Effector CD8-positive, alpha-beta T cell (primary cell): ENCODE results near the gene KCNMB1.

Experiments used
- DNase-seq: peaks from one replicate; lab custom pipeline; 2025; lab: John Stamatoyannopoulos, UW
- total RNA-seq, 4 experiments: gene quantifications; one replicate each; lab custom pipeline; 2026; lab: John Stamatoyannopoulos, UW

Gene KCNMB1, protein sequence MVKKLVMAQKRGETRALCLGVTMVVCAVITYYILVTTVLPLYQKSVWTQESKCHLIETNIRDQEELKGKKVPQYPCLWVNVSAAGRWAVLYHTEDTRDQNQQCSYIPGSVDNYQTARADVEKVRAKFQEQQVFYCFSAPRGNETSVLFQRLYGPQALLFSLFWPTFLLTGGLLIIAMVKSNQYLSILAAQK
- total RNA-seq = 0 to 0.35 (median 0) reads per million in 4 experiments

DNA sequence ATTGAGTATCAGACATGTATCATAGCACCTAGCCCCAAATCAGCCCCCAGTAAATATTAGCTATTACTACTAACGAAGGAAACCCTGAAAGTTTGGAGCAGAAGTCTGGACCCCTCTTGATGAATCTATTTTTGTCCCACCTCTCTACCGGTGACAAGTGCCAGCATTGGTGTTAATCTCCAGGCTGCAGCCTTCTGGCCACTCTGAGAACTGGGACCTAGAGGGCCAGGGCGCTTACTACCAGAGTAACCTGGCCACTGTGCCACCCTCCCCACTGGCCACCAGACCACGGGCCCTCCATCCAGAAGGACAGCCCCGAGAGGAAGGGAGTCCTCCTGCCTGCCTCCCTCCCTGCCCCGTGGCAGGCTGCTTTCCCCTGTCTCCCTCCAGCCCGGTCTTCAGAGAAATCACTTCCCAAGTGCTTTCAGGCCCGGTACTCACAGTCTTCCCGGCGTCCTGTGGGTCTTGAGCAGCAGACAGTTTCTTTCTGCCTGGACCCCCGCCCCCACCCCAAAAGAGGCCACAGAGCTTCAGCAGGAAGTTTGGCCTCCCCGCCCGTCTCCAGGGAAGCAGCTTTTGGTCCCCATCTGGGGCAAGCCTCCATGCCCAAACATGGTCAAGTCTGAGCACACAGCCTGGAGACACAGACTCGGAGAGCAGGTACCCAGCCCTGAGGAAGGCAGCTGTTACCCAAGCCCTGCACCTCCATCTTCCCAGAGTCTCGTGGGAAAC, at the start of gene KCNMB1:
Gene KCNMB1 (minus strand): TSS at position 550 of the 732 bp plus-strand sequence. CDS start 3,920 bp downstream, outside the sequence.
- DNase-seq = no peak

DNA sequence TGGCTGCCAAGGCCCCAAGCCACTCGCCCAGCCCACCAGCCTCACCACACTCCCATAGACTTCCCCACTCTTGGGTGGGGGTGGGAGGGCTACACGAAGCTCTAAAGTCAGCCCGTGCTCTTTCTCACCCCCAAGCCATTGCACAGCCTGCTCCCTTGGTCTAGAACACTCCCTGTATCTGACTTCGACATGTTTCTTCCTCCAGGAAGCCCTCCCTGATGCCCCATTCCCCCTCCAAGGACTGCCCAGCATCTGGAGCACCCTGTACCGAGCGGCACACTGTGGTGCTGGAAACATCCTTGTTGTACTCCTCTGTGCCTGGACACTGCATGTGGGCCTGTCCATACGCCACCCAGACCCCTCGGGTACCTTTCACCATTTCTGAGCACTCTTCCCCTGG, 49.4 kb upstream of the KCNMB1 start:
- DNase-seq = no peak

DNA sequence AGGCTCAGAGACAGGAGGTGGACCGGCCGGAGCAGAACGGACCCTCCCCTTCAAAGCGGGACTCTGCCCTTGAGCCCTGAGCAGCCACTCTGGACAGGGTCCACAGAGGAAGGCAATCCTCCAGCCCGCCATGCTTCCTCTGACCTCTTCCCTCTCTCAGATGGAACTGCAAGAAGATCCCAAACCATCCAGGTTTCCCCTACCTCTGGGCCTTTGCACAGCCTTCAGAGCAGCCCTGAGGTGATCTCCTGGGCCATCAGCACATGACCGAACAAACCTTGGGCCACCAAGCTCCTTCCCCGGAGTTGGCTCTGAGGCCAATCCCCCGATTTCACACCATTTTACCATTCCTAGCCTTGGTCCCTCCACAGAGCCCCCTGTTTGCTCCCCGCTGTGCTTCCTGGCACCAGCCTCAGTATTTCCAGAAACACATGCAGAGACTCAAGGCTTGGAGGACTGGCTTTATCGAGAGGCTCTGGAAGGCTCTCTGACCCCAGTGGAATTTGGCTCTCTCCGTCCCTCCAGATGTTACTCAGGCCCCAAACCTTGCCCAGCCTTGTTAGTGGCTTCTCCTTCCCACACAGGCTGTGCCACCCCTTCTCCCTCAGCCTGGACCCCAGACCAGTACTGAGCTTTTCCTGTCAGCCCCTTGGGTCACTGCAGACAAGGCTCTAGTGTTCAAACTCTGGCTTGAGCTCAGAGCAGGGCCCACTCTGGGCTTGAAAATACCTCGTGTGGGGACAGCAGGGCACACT, 48.6 kb upstream of the KCNMB1 start:
- DNase-seq = no peak

DNA sequence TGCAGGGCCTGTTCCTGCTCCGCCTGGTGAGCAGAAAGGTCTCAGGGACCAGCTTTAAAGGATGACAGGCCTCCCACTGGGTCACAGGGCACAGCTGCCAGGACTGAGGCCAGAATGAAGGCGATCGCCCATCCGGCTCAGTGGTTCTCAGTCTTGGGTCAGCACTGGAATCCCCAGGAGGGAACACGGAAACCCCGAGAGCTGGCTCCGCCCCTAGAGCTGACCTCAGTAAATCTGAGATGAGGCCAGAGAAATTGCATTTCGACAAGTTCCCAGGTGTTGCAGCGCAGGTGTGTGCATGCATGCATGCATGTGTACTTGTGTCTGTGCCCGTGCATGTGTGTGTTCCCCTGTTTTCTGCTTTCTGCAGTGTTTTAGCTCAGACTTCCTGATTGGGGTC, 47.2 kb upstream of the KCNMB1 start:
- DNase-seq = no peak

DNA sequence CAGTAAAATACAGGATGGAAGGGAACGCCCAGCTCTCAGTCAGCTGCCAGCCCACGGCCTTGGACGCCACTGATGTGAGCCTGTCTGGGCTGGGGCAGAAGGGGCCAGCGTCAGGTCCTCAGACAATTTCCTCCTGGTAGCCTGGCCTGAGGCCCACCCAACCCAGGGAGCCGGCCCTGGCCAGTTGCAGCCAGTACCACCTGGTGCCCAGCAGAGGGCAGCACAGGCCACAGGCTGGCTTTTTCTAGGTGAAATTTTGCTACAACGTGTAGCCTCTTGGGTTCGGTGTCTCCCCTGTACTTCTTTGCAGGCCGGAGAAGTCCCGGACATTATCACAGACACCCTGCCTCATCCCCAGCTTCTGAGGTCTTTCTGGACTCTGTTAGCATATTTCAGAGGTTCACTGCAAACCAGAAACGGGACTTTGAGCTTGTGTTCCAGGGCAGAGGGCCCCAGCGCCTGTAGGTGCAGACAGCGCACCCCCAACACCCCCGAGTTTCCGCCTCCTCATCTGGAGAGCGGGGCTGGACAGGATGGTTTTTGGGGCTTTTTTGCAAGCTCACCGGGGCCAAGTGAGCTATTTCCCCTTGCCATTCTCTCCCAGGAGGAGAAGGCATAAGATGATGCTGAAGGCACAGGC, 45.9 kb upstream of the KCNMB1 start:
- DNase-seq = peak; percentile 24

DNA sequence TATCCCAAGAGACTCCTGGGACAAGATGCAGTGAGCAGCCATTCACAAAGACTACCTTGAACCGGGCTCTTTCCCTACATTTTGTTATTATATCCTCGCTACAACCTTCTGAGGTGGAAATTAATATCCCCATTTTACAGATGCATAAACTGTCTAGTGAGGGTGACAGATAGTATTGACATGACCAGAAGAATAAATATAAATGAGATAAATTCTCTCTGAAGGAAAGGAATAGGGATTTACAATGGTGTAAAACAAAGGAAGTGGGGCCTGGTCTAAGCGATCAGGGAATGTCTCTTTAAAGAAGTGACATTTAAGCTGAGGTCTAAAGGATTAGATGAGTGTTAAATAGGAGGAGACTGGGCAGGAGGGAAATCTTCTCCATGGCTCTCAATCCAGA, 43.5 kb upstream of the KCNMB1 start:
- DNase-seq = no peak

DNA sequence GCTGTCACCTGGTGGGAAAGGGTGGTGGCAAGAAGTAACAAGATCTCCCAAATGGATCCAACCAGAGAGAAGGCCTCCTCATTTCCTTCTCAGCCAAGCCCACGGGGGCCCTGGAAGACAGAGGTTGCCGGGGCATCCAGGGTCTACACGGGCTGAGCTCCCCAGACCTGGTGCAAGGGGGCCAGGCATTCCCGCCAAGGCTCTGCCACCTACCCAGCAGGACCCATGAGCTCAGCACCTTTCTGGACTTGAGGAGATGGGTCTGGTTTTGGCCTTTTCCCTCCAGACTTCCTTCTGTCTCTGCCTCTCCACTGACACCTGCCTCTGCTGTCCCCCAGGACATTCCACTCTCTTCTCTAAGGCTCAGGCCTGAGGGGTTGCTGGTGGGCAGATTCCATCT, 42.4 kb upstream of the KCNMB1 start:
- DNase-seq = no peak

DNA sequence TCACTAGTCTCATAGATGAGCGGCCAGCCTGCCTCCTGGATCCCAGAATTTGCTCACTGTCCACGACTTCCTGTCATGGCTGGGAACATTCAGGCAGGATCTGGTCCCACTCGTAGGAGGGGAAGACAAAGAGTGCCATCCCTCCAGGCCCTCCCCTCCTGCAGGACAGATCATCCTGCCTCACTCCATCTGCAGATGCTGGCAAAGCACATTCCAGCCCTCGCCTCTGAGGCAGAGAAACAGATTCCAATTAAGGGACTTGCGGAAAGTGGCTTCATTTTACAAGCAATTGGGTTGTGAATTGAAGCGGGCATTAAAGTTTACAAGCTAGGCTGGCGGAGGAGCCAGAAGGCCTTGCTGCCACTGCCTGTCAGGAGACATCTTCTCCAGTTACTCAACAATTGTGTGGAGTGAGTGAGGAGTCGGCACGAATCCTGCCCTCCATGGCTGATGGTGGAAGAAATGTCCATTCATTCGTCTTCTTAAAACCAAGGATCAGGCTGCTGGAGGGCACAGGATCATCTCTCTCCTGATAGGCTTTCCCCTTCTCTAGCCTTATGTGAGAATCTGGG, 41.8 kb upstream of the KCNMB1 start:
- DNase-seq = no peak

DNA sequence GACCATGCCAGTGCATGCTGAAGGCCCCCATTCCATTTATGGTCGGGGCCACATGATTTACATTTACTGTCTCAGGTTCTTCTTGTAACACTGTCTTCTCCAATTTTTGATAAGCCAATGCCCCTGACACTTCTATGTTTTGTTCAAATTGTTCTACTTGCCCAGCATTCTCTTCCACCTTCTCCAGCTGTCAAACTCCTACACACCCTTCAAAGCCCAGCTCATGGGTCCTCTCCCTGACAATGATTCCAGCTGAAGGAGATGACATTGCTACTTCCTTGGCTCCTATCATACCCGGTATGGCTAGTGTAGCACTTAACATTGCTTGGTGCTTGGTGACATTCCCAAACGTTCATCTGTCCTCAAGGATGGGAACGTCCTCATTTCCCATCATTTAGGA, 41.1 kb upstream of the KCNMB1 start:
- DNase-seq = no peak

DNA sequence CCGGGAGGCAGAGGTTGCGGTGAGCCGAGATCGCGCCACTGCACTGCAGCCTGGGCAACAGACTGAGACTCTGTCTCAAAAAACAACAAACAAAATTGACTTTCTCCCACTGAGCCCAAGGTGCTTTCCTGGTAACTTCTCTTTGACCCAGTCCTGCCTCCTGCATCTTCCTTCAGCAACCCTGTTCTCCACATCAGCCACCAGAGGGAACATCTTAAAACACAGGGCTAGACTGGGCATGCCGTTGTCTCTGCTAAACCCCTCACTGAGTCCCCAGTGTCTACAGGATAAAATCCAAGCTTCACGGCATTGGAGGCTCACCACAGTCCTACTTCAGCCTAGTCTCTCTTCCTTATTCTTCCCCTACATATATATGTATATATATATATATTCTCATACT, 39.8 kb upstream of the KCNMB1 start:
- no peak for DNase-seq

DNA sequence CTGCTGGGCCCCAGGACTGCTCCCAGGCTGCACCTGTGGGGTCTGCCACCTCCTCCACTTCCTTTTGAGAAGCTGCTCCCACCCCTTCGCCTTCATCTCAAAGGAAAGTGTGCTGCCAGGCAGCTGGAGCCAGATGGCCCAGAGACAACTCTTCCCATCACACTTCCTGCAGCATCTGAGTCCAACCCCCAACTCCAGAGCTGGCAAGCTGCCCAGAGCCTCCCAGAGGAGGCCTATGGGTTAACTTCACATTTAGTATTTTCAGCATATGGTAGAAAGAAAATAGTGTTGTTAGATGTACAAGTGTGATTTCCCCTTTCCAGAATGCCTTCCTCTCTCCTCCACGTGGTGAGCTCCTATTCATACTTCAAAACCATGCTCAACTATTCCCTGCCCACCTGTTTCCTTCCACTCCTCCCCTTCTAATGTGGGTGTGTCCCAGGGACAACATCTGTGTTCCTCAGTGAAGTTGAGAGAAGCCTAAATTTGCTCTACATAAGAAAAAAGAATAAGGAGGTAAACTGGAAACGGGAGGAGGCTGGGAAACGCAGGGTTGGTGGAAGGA, 38.6 kb upstream of the KCNMB1 start:
- DNase-seq = no peak

DNA sequence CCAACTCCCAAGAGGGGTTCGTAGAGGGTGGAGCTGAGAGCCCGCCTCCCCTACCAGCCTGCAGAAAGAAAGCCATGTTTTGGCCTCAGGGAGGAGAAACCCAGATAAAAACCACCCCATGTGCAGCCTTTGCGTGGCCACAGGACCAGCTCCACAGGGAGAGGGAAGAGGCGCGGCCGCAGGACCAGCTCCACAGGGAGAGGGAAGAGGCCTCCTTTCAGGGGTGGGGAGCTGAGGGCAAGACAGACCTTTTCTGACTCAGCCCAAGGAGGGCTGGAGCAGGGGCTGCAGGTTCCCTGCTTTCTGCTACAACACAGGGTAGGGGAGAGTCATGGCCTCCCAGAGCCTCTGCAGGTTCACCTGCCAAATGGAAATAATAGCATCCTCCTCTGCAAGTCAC, 37.6 kb upstream of the KCNMB1 start:
- DNase-seq = no peak

DNA sequence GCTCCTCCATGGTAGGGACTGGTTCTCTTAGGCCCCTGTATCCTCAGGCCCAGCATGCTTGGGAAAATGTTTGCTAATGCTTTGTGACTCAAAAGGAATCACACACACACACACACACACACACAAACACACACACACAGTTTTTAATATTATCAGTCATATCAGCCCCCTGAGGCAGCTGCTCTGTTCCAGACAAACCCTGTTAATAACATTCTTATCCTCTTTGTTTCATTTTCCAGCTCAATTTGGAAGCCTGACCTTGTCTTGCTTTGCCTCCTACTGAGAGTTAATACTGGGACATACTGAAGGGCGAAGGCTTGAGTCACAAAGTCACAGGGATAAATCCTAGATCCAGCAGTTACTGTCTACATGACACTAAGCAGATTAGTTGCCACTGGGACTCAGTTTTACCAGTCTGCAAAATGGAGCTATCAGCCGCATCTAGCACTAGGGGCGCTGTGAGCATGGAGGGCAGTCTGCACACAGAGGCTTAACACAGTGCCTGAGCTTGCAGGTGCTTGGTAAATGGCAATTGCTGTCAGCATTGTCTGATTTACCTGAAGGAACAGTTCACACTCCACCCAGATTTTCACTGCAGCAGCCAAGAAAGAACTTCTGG, 37.1 kb upstream of the KCNMB1 start:
- DNase-seq = no peak

DNA sequence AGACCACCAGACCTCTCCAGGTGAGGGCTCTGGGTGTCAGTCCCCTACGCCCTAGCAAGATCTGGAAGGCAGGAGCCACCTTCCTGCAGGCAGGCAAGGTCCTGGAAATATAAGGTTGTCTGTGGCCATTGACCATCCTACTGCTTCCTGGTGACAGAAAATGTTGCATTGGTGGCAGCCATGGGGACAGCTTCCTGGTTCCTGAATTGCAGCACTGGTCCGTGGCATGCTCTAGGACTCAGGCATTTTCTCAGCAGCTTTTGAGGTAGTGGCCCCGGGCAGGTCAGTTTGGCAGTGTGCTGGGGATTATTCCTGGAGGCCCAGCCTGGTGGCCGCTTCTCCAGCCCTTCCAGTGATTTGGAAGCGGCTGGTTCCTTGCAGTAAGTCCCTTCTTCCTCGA, 36.6 kb upstream of the KCNMB1 start:
- DNase-seq = no peak

DNA sequence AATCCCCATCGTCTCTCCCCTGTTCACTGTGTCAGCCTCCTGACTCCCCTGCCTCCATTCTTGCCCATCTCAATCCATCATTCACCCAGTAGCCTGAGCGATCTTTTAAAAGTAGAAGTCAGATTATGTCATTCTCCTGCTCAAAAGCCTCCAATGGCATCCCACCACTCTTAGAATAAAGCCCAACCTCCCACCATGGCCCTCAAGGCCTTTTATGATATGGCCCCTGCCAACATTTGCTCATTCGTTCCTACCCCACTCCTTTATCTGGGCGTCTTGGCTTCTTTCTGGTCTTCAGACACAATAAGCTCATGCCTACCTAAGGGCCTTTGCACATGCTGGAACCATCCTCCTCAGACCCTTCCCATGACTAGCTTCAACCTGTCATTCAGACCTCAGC, 35.5 kb upstream of the KCNMB1 start:
- no peak for DNase-seq

DNA sequence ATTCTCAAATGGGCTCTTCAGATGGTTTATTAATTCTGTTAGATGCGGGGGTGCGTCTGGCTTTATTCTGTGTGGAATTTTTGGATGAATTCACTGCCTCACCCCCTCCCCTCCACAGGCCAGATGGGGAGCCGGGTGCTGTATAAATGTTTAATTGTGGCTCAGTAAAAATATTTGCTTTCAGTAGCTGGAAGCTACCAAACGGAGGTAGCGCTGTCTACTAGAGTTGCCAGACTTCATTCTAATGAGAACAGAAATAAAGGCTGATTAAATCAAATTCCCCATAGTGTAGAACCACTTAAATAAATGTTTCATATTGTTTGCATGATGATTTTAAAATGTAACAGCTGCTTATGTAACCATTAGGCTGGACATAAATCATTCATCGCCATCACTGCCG, 34.5 kb upstream of the KCNMB1 start:
- no peak for DNase-seq

DNA sequence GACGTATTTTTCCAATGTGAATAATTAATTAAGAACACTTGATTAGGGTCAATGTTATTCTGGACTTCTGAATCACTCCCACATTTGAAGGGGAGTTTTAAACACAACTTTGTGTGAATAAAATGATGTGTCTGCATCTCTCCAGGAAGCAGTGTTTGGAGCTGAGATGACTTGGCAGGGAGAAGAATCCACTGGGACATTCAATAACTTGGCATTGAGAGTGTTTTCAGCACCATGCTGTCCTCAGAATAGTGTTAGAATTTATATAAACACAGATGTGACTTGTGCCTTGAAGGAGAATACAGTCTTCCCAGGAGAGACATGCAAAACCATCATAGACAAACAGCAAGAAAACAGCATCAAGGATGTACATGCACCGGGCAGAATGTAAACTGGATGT, 32.7 kb upstream of the KCNMB1 start:
- no peak for DNase-seq

DNA sequence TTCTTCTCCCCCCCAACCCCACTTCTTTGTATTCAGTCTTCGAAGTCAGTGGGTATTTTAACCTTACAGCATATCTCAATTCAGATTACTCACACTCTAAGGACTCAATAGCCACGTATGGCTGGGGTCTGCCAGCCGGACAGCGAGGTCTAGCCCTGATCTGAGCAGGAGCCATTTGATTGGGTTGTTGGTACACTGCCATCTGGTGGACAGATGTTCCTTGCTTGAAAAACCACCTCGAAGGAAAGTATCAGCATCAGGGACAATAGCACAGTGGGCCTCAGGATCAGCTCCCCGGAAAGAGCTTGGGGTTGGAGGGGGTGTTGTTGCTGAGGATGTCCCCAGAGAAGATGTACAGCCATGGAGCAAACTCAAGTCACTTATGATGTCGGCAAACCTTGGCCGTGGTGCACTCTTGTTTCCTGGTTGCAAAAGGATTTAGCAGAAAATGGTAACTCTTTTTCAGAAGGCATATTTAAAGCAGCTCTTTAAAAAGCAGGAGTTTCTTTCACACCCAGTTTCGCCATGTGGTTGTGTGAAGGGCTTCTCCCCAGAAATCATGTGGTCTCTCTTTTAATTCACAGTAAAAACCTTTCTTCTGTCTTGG, 31.7 kb upstream of the KCNMB1 start:
- DNase-seq = peak; percentile 43

DNA sequence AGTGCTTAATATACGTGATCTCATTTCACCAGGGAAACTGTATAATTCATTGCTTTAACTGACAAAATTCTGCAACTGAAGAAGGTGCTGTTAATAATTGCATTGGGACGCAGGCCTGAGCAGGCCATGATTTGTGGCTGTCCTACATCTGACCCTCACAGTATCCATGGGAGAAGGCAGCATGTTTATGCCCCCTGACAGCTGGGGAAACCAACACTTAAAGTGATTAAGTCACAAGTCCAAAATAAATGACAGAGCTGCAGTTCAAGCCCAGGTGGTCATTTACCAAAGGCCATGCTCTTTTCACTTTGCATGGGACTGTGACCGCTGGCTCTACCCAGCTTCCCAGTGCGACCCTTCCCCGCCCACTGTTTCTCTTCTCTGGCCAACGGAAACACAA, 30.5 kb upstream of the KCNMB1 start:
- DNase-seq = no peak

DNA sequence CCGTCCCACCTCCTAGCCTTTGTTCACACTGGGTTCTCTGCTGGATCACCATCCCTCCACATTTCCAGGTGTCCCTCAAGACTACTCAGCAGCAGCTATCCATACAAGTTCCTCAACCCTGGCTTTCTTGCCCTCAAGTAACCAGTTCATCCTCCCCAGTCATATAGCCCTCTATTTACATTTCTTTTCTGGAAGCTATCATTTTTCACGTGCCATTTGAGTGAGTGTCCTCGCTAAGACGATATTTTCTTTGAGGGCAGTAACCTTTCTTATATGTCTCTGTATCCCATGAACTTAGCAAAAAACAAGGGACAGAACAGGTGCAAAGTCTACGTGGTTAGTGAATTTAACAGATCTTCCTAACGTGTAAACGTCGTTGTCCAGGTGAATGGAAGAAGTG, 29.6 kb upstream of the KCNMB1 start:
- no peak for DNase-seq

DNA sequence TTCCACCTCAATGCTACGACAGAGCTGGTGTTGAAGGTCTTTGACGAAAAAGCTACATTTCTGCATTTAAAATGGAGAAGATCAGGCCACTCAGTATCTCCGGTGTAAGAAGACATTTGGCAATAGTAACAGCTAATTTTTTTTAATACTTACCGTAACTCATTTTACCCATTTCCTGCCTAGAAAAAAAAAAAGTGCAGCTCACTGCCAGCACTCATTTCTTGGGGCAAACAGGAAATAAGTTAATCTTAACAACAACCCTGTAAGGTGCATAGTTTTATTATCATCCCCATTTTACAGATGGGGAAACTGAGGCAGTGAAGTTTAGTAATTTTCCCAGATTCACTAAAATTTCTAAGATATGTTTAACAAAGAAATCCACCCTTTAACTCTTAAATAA, 27.4 kb upstream of the KCNMB1 start:
- DNase-seq = no peak
